HG03039 (cell line): Measurements from ENCODE around the gene HNMT.
"Not testable (repeated sequence)": the region's sequence is repeated elsewhere in the genome, so short reads cannot be mapped to it uniquely, and the experiment has no call there.

Experiments
- ATAC-seq: cut with Tn5 transposase; IDR thresholded peaks from one replicate; pipeline ENCODE4 v1.9.1; 2021; ENCODE audit warnings: mild to moderate bottlenecking, moderate library complexity; ENCODE audit not compliant: unreplicated experiment

The HNMT gene

GRCh38 chr2:137973280-137973679 lies 9.0 kb downstream of the HNMT start:
- no peak for ATAC-seq

DNA sequence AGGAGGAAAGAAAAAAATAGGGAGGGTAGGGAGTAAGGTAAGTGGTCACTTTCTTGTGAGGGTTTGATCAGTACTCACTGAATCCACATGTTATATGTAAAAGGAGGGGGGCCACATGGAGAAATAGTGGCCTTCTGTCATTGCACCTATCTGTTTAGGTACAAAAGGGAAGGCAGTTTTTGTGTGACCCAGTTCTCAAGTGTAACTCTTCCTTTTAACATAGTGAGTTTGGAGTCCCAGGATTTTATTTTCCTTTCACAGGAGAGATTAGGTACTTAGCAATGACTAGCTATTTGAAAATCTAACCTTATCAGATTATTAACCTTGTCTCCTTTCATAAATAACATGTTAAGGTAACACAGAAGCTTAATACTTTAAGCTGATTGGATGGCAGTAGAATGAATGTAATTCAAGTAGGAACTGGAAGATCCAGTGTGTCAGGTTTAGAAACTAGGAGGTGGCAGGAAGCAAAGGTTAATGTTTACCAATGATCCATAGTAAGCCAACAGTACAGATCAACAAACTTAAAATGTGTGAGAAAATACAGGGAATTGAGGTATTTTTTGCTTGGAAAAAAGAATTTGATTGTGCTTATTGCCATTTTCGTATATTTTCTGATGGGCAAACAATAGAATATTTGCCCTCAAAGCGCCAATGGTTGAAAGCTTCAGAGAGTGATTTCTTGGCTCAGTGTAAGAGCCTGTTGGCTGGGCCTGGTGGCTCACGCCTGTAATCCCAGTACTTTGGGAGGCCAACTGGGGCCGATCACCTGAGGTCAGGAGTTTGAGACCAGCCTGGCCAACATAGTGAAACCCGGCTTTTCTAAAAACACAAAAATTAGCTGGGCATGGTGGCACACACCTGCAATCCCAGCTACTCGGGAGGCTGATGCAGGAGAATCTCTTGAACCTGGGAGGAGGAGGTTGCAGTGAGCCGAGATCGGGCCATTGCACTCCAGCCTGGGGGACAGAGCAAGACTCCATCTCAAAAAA lies 11.3 kb downstream of the HNMT start:
- ATAC-seq, result no peak

DNA sequence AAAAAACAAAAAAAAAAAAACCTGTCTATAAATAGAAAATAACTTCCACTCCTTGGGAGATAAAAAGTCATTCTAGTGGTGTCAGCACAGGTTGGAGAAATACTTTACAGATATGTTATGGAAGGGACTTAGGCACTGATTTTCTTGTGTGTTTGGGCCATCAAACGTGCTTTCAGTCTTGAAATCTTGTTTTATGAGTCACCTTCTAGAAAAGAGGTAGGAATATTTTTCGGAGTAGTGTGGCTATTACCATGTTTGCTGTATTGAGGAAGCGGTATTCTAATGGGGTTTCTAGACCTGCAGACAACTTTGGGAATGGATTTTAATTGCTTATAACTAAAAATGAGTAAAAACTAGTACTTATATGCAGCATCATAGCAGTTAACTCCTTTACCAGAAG lies 12.0 kb downstream of the HNMT start:
- no peak for ATAC-seq

GRCh38 chr2:137977790-137978189 lies 13.5 kb downstream of the HNMT start:
- no peak for ATAC-seq

DNA sequence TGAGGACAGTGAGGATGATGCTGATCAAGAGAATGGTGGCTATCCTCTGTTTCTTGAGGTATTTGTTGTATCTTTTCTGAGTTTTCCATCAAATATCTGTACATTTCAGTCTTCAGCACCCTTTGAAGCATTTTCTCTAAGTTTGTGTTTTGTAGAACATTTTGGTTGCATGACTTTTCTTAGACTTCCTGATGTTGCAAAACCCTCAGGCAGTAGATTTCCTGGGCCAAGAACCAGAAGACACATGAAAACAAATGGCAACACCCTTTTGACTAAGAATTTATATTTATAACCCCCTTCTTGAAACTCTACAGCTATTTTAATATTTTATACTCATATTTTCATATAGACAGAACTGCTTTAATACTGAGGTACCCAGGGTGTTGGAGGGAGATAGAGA lies 16.2 kb downstream of the HNMT start:
- ATAC-seq, result no peak

DNA sequence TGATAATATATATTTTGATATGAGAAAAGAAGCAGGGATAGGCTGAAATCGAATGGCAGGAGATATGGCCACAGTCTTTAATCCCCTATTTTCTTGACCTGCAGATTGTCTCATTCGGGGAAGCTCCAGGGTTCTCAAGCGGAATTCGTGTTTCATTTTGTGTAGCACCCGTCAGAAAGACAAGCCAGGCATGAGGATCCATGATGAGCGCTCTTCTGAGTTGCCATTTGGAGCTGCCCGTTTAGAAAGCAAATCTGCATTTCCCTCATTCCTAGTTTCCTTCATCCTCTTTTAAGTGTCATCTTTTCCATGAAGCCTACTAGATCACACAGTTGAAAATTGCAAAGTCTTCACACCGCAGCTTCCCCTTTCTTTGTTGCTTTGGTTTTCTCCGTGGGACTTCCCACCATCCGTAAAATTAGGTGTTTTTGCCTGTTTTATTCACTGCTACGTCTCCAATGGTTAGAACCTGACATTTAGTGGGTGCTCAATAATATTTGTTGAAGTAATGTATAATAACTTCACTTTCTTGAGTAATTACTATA lies 16.9 kb downstream of the HNMT start:
- ATAC-seq, result no peak

DNA sequence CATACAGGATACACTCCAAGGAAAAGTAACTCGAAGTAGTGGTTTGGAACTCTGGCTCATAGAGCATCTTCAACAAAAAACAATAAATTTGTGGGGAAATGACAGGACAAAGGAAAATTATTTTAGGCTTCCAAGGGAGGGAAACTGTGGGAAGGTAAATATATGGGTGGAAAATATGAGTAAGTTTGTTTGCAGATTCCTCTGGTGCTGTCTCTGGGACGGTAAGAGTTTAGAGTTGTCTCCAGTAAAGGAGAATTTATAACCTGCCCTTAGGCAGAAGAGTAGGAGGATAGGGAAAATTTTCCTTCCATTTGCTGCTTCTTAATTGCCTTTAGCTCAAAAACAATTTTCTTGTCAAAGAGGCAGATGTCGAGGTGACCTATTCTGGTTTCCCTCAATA lies 19.3 kb downstream of the HNMT start:
- no peak for ATAC-seq

- ATAC-seq, result no peak
Observed at GRCh38 chr2:137986268-137986667, 22.0 kb downstream of the HNMT start.

GRCh38 chr2:137987011-137987410 lies 22.7 kb downstream of the HNMT start:
- ATAC-seq, result no peak

- no peak for ATAC-seq
Observed at GRCh38 chr2:137991078-137991477, 26.8 kb downstream of the HNMT start.

- ATAC-seq, result no peak
Observed at GRCh38 chr2:137992039-137992646, 27.9 kb downstream of the HNMT start.

DNA sequence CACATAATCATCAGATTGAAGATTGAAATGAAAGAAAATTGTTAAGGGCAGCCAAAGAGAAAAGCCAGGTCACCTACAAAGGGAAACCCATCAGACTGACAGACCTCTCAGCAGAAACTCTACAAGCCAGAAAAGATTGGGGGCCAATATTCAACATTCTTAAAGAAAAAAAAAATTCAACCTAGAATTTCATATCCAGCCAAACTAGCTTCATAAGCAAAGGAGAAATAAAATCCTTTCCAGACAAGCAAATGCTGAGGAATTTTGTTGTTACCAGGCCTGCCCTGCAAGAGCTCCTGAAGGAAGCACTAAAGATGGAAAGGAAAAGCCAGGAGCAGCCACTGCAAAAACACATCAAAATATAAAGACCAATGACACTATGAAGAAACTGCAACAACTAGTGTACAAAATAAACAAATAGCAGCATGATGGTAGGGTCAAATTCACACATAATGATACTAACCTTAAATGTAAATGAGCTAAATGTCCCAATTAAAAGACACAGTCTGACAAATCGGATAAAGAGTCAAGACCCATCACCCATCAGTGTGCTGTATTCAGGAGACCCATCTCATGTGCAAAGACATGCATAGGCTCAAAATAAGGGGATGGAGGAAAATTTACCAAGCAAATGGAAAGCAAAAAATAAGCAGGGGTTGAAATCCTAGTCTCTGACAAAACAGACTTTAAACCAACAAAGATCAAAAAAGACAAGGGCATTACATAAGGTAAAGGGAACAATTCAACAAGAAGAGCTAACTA lies 29.6 kb downstream of the HNMT start:
- not testable (repeated sequence) for ATAC-seq

DNA sequence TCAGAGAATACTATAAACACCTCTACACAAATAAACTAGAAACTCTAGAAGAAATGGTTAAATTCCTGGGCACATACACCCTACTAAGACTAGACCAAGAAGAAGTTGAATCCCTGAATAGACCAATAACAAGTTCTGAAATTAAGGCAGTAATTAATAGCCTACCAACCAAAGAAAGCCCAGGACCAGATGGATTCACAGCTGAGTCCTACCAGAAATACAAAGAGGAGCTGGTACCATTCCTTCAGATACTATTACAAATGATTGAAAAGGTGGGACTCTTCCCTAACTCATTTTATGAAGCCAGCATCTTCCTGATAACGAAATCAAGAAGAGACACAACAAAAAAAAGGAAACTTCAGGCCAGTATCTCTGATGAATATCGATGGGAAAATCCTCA lies 31.1 kb downstream of the HNMT start:
- ATAC-seq, result not testable (repeated sequence)

GRCh38 chr2:137996158-137996557 lies 31.9 kb downstream of the HNMT start:
- not testable (repeated sequence) for ATAC-seq

DNA sequence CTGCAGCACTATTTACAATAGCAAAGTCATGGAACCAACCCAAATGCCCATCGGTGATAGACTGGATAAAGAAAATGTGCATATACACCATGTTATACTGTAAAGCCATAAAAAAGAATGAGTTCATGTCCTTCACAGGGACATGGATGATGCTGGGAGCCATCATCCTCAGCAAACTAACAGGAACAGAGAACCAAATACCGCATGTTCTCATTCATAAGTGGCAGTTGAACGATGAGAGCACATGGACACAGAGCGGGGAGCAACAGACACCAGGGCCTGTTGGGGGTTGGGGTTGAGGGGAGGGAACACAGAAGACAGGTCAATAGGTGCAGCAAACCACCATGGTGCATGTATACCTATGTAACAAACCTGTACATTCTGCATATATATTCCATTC lies 33.5 kb downstream of the HNMT start:
- ATAC-seq, result no peak

GRCh38 chr2:137998503-137998902 lies 34.2 kb downstream of the HNMT start:
- ATAC-seq, result no peak

GRCh38 chr2:137999273-137999672 lies 35.0 kb downstream of the HNMT start:
- ATAC-seq, result no peak

- ATAC-seq, result no peak
Observed at GRCh38 chr2:138000009-138000408, 35.7 kb downstream of the HNMT start.

- ATAC-seq, result no peak
Observed at GRCh38 chr2:138000796-138001195, 36.5 kb downstream of the HNMT start.

DNA sequence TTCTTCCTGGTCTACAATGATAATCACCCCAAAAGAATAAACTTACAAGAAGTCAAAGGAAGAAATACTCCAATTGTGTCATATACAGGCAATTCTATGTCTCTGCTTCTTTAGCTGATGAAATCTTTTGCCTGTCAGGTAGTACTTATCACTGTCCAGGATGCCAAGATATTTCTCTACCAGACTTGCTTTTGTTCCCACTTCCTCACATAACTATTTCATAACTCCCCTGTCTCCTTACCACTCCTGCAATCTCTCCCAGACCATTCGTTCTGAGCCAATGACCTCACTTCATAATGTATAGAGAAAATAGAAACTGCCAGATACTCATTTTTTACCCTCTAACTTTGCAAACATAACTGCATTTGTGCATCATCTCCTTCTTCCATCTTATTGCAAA lies 39.1 kb downstream of the HNMT start:
- ATAC-seq, result no peak

GRCh38 chr2:138007431-138007830 lies 43.2 kb downstream of the HNMT start:
- no peak for ATAC-seq
